ENCODE data around the gene GRIN2A.

GRIN2A gene

DNA sequence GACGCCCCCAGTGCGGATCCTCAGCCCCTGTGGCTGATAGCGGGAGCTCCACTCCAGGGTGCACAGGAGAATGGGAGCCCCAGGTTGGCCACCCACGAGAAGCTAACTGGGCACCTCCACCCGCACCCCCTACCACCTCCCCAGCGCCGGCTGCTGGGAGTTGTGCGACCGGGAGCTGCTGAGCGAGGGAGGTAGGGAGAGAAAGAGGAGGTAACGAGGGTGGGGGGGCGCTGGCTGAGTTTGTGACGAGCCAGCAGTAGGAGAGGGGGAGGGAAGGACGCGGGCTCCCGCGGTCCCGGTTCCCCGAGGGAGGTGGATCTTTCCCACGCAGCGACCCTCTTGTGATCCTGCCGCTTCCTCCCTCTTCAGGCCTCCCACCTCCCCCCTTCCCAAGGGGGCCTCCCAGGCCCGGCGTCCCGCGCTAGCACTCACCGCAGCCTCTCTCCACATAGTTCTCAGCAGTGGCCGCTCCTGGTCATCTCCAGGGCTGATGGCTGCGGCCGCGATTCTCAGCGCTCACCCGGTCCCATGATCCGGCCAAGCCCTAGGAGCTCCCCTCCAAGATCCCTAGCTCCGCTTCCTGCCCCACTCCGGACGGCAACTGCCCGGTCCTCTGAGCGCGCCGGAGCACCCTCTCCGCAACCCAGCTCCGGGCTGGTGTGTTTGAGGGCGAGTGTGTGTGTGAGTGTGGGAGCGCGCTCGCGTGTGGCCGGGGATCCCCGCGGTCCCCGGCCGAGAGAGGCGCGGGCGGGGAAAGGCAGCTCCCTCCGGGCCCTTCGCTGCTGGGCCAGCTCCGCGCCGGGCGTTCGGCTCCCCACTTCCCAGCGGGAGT is at the start of gene GRIN2A:
Gene GRIN2A (minus strand): TSS at position 207 of the 832 bp plus-strand sequence. CDS start 2,017 bp downstream, outside the sequence.
- DNase-seq (ENCODE audit: low read depth in 3 of 3): no peak

DNA sequence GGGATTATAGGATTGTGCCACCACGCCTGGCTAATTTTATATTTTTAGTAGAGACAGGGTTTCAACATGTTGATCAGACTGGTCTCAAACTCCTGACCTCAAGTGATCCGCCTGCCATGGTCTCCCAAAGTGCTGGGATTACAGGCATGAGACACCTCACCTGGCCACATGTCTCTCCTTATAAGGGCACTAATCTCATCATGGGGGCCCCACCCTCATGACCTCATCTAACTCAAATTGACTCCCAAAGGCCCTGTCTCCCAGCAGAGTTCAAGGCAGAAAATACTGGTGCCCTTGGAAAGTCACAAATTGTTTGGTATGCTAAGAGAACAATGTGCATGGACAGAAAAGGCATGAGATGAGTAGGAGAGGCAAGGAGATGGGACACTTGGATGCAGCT is 49.3 kb upstream of the GRIN2A start:
- no peak for DNase-seq (ENCODE audit: low read depth in 3 of 3)

DNA sequence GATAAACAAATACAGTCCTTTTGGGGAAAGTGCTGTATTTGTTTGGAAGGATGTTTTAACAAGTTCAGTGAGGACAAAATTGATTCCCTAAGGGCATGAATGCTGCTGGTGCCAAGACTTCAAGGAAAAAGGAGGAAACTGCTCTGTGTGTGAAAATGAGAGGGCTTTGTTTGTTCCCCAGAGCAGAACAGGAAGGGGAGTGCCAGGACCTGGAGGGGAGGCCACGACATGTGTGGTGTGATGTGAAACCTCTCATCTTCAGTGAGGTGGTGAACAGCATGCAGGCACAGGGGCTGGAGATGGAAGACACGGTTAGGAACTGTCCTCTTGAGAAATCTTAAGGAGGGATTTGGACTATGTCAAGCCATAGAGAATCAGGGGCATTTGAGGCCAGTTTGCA is 46.6 kb upstream of the GRIN2A start:
- no peak for DNase-seq (ENCODE audit: low read depth in 3 of 3)

DNA sequence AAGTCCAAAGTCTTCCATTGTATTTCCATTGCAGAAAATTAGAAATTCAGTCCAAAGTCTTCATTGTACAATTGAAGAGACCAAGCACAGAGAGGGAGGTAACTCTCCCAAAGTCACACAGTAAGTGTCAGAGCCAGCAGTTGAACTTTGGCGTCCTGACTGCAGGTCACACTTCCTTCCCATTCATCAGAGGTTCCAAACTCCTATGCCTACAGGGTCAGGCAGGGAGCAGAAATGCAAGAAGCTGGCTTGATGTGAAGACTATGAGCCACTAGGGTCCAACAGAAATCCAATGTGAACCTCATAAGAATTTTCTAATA is 44.7 kb upstream of the GRIN2A start:
- no peak for DNase-seq (ENCODE audit: low read depth in 3 of 3)

DNA sequence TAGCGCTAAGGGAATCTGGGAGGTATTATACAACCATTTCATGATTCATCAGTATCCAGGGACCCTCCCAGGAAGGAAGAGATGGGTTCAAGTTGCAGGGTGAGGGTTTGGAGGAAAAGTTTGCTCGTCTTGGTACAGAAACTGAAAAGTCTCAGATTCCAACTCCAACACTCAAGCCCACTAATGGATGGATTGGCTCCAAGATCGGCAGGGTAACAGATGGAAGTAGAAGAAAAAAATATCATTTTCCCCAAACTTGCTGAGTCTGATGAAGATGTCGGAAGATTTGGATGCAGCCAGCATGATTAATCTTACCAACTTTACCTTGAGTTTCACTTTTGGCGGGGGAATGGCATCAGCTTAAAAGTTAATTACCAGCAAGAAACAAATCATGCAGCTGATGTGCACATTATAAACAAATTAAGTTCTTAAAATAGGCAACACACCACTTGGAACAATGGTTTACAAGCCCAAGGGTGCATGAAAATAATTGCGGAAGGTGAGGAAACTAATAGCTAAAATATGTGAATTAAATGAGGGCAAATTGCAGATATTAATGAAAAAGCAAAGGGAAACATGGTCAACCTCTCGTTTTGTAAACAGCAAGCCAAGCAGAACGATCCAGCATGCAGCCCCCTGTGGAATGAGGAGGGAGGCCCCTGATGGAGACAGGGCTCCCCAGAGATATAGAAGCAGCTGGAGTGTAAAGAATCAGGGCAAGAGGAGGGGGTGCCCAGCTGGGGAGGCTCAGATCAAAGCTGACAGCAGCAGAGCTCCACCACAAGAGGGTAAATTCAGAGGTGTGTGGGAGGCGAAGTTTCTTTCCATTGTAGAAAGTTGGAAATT is 44.1 kb upstream of the GRIN2A start:
- no peak for DNase-seq (ENCODE audit: low read depth in 3 of 3)

DNA sequence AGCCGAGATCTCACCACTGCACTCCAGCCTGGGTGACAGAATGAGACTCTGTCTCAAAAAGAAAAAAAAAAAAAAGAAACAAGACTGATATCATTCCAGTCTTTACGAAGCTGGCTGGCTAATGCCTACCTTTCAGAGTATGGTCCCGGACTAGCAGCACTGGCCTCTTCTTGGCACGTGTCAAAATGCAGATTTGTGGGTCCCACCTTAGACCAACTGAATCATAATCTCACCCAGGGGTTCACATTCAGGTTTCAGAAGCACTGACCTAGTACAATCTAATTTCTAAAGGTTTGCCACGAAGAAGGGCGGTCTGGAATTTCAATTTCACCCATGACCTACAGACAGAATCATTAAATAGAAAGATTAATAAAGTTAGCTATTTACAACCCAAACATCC is 43.4 kb upstream of the GRIN2A start:
- no peak for DNase-seq (ENCODE audit: low read depth in 3 of 3)

DNA sequence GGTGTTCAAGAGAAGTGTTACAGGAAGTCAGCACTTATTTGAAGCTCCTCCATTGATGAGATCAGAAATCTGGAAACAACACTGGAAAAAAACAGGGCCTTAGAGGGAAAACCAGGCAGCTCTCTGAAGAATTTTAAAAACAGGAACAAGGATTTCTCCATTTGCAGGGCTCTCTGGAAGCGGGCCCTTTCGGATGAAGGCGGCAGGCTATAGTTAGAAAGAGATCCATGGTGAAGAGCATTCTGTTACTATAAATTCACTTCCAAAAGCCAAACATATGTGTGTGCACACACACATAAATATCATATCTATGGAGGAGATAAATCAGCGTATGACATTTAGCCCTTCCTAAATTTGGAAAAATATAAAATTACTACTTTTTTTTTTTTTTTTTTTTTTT is 42.6 kb upstream of the GRIN2A start:
- DNase-seq (ENCODE audit: low read depth in 3 of 3): no peak

DNA sequence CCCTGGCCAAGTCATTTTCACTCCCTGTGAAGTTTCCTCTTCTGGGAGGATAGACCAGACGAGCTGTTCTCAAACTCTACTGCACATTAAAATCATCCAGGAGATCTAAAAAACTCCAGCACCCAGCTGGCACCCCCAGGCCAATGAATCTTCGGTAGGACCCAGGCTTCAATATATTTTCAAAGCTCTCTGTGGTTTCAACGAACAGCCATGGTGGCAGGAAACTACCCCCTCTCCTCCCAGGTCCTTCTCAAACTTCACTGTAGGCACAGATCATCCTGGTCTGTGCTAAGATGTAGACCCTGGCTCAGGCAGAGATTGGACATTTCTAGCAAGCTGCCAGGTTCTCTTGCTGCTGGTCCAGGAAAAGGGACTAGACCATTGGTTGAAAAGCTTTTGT is 38.7 kb upstream of the GRIN2A start:
- DNase-seq (ENCODE audit: low read depth in 3 of 3): no peak

DNA sequence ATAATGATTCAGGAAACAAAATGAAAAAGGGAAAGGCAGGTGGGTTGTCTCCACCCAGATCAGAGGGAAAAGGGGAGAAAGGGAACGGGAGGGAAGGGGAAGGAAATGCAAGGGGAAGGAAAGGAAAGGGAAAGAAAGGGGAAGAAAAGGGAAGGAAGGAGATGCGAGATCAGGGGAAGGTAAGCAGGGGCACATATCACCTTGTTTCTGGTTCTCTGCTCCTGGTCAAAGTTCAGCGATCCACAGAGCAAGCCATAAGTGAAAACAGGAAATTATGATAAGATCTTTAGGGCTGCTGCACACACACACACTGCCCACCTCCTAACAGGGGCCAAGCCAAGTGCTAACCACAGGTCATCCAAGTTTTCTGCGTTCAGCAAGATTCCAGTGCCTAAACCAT is 37.5 kb upstream of the GRIN2A start:
- no peak for DNase-seq (ENCODE audit: low read depth in 3 of 3)

DNA sequence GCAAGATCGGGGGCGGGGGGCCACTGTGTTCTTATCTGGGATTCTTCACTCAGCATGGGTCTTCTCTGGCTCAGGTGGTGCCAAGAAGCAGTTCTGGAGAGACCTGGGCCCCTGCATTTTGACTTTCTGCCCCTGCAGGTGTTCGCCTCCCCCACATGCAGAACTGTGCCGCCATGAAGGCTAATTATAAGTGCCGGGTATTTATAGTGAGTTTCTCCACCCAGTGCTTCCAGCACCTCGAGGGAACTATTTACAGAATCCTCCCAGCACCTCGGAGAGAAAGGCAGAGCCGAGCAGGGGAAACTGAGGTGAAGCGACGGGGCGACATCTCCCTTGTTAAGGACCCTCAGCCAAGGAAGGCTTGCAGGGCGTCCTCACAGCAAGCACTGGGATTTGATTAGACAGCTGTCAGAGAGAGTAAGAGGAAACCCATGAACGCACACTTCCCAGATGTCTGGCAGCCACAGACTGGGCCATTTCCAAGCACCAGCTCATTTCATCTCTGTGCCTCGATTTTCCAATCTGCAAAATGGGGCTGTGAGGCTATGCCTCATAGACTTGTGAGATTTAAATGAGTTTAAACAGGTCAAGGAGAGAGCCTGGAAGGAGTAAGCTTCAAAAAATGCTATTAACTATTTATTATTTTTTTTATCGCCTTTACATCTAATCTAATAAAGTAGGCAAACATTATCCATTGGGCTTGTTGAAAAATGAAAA is 36.4 kb upstream of the GRIN2A start:
- no peak for DNase-seq (ENCODE audit: low read depth in 3 of 3)

DNA sequence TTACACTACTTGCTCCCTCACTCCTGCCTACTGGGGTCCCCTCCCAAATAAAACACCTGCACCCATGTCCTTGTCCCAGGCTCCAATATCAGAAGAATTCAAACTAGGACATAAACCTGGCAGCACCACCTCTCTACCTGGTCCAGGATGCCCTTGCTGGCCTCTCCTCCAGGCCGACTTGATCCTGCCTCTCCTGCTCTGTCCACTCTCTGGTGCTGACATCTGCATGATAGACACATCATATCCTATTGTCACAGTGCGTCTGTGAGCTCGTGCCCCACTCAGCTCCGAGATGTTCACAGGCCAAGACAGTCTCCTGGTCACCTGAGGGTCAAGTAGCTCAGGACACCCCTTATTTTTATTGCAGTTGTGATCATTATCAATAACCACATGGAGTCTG is 31.5 kb upstream of the GRIN2A start:
- DNase-seq (ENCODE audit: low read depth in 3 of 3): no peak

DNA sequence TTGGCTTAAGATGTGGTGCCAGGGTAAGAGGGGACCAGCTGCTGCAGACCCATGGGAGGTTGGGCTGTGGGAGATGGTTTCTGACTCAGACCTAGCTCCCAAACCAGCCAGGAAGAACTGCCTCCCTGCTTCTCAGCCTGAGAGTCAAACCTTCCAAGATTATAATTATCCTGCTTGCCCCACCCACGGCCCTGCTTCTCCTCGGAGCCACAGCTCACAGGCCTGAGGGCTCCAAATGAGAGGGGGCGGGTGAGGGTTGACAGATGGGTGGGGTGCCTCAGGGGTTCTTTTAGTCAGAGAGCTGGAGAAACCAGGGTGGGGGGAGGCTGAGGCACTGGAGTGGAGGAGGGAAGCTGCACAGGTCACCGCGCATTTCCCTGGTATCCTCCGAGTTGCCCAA is 28.7 kb upstream of the GRIN2A start:
- DNase-seq (ENCODE audit: low read depth in 3 of 3): no peak

DNA sequence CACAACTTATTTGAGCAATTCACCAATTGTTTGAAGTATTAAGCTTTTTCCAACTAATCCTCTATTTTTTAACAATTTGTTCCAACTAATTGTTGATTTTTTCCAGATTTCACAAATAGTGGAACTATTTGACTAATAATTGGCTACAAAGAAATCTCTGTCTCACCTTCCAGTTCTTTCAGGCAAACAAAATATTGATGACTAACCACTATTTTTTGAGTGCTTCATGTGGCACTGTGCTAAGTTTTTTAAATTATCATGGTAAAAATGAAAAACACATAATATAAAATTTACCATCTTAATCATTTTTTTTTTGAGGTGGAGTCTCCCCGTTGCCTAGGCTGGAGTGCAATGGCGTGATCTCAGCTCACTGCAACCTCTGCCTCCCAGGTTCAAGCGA is 24.6 kb upstream of the GRIN2A start:
- DNase-seq (ENCODE audit: low read depth in 3 of 3): no peak

DNA sequence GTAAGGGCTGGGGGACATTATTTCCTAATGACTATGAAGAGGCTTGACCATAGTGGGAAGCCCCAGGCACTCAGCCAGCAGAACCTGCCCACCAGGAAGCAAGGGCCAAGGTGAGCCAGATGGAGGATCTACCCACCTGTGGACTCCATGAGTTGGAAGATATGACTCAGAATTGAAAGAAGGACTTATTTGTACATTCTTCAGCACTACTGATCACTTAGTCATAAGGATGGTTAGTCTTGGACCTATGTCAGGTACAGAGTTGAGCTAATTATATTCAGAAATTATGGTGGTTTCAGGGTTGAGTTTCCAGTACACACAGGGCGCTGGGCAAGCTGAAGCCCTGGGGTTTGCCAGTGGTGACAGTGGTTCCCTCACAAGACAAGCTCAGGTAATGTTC is 24.0 kb upstream of the GRIN2A start:
- DNase-seq (ENCODE audit: low read depth in 3 of 3): no peak

DNA sequence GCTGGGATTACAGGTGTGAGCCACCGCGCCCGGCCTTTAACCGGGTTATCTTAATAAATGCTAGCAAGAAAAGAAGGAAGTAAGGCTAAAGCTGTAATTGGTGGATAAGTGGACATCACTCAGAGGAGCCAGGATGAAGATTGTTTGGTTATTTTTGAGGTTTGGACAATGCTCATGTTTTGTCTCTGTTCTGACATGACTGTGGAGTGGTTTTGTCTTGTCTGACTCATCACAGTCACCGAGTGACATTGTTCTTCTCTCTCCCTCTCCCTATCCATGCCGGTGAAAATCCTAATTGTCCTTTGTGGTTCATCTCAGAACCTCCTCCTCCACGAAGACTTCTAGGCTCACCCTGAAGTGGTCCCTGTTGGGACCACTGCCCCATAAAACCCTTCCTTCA is 23.5 kb upstream of the GRIN2A start:
- DNase-seq (ENCODE audit: low read depth in 3 of 3): no peak

DNA sequence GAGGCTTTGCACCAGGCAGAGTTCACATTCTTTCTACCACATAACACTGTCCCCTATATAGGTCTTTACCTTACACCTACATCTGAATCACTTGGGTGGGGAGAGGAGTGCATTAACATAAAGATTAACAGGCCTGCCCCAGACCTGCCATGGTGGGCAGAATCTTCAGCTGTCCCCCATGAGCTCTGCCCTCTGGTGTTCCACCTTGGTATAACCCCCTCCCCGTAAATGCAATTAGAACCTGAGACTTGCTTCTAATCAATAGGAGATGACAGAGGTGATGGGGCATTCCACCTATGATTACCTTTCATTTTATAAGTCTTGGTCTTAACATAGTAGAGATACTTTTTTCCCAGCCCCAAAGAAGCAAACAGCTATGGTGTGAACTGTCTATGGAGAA is 20.4 kb upstream of the GRIN2A start:
- no peak for DNase-seq (ENCODE audit: low read depth in 3 of 3)

DNA sequence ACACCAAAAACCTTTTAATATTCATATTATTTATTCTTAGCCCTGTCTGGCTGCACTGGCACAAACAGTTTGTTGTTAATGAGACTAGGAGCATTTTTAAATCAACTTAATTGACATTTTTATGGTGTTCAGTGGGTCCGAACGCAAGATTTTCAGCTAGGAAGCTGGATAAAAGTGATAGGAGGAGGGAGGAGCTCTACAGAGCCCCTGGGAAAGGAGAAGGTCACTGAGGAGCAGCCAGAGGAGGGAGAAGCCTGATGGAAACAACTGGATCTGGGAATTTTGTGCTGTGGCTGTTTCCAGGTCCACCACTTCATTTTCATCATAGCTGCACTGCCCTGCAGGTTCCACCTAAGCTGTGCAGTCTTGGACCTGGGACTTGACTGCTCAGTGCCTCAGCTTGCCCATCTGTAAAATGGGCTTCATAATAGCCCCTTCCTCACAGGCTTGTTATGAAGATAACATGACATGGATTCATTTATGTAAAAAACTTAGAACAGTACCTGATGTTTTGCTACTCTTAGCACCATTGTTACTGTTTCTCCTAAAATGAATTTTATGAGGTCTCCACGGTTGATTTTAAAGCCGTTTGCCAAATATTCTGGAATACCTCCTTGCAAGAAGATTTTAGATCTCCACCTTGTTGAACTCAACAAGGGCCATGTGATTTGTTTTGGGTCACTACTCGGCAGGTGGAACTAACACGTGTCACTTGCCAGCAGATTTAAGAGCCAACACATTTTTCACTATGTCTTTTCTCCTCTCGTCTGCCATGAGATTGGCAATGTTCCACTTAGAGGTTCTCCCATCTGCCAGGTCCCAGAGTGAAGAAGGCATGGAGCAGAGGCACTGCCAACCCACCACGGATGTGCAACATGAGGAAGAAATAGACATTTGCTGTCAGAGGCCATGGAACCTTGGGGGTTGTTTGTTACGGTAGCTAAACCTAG is 18.7 kb upstream of the GRIN2A start:
- DNase-seq (ENCODE audit: low read depth in 3 of 3): no peak

DNA sequence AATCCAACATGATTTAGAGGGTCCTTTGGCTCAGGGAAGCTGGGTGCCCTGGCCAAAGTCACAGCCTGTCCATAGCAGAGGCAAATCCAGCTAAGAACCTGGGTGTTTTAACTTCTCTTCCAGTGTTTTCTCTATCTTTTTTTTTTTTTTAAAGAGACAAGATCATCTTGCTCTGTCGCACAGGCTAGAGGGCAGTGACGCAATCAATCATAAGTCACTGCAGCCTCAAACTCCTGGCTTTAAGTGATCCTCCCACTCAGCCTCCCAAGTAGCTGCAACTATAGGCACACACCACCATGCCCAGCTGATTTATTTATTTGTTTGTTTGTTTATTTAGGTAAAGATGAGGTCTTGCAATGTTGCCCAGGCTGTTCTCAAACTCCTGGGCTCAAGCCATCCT is 14.8 kb upstream of the GRIN2A start:
- DNase-seq (ENCODE audit: low read depth in 3 of 3): no peak

DNA sequence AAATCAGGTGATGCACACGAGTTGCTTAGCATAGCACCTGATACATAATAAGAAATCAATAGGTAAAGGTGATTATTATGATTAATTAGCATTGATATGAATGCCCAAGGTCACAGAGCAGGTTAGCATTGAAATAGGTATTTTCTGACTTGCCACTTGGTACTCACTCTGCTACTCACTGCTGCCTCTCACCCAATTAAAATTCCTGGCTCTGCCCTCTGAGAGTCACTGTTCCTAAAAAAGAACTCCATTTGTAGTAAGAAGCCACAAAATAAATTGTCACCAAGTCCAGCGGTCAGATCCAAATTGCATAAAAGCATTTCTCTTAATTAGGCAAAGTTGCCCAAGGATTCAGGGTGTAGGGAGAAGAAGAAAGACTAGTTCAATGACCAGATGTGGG is 8.9 kb upstream of the GRIN2A start:
- no peak for DNase-seq (ENCODE audit: low read depth in 3 of 3)

DNA sequence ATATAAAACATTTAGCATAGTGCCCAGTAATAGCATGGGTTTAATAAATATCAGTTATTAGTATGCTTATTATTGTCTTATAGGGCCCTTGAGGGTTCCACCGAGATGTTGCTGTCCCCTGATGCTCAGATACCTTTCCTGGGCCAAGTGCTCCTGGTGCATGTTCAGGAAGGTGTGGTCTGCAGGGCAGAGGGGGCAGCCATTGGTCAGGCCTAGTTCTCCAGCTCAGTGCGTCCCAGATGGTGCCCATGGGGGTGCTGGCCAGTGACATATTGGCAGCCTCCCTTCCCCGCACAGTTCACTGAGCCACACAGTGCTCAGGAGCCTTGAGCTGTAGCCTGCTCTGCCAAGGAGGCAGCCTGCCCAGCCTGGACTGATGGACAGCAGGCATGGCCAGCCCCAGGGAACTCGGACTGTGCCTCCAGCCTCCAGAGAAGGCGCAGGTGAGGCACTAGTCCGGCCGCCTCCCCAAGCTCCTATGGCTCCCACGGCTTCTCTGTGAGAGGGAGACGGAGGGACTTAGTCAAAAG is 7.7 kb upstream of the GRIN2A start:
- DNase-seq (ENCODE audit: low read depth in 3 of 3): no peak

DNA sequence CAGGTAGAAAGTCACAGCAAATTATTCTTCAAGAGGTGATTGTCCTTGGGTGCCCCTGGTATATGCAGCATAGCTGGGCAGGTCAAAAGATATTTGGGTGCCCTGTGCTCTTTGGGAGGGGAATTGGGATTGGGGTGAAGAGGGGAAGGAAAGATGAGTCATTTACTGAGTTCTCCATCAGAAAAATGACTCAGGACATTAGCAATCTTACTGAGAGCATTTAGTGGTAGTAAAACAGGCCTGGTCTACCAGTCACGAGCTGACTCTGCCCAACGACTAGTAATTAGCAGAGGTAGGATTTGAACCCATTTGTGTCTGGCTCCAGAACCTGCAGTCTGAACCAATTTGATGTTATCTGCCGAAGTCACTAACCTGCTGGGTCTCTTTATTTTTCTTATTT is 6.0 kb upstream of the GRIN2A start:
- no peak for DNase-seq (ENCODE audit: low read depth in 3 of 3)
